Gastroesophageal sphincter (tissue), 4 donors: ENCODE results near the gene TLR10. TPM values are rescaled to one million over a fixed set of nuclear protein-coding genes. Genes with fewer than 3 reads are reported as not detected.

Source experiments
- ATAC-seq: fragments of 150-250 bp; one replicate; pipeline ENCODE4 v1.9.1; 2016; ENCODE audit warnings: mild to moderate bottlenecking, moderate library complexity
- H3K27ac ChIP-seq, 4 donors: fragments of 200-600 bp; sonication (generic) in 3 of 4; 1 replicate in 3 of 4; 2 replicates in 1 of 4; pipeline ENCODE4 v1.5.1; 2016 to 2019
- H3K27me3 ChIP-seq: fragments of 200-600 bp; sonication (generic); one replicate; pipeline ENCODE4 v1.5.1; 2019
- H3K36me3 ChIP-seq, 2 donors: fragments of 200-600 bp; sonication (generic); one replicate each; pipeline ENCODE4 v1.5.1; 2019; ENCODE audit warnings: control low read depth in 1 of 2
- H3K4me1 ChIP-seq, 3 donors: fragments of 200-600 bp; sonication (generic); 1 replicate in 2 of 3; 2 replicates in 1 of 3; pipeline ENCODE4 v1.5.1; 2016 to 2019; ENCODE audit warnings: control low read depth in 2 of 3
- H3K4me3 ChIP-seq, 2 donors: fragments of 200-600 bp; sonication (generic); one replicate each; pipeline ENCODE4 v1.5.1; 2019; ENCODE audit warnings: mild to moderate bottlenecking in 1 of 2, moderate library complexity in 1 of 2
- H3K9me3 ChIP-seq, 3 donors: fragments of 200-600 bp; sonication (generic); one replicate each; pipeline ENCODE4 v1.5.1; 2017 to 2019; ENCODE audit warnings: control low read depth in 2 of 3
- CTCF ChIP-seq, 4 experiments: fragments of 200-600 bp in 2 of 4; fragments of 450-650 bp in 2 of 4; sonication (generic) in 1 of 4; IDR thresholded peaks; one replicate each; pipeline ENCODE4 v1.5.1; 2017 to 2019; ENCODE audit warnings: antibody characterized with exemption in 4 of 4, mild to moderate bottlenecking in 2 of 4, moderate library complexity in 2 of 4
- EP300 ChIP-seq: sonication (generic); formaldehyde crosslinking; IDR thresholded peaks from one replicate; pipeline ENCODE4 v1.6.1; 2017; ENCODE audit warnings: antibody characterized with exemption, mild to moderate bottlenecking
- POLR2A ChIP-seq, 2 donors: fragments of 450-650 bp; IDR thresholded peaks; one replicate each; pipeline ENCODE4 v1.6.1; 2017; ENCODE audit warnings: antibody characterized with exemption in 2 of 2, mild to moderate bottlenecking in 2 of 2, moderate library complexity in 1 of 2
- POLR2AphosphoS5 ChIP-seq: sonication (generic); formaldehyde crosslinking; IDR thresholded peaks from one replicate; pipeline ENCODE4 v1.6.1; 2017; ENCODE audit warnings: antibody characterized with exemption
- WGBS, 2 donors: methylation state at CpG; one replicate each; pipeline ENCODE4 v1.1.5; 2018; ENCODE audit warnings: low coverage in 1 of 2; 5-methylcytosine and 5-hydroxymethylcytosine counted together
- total RNA-seq, 4 donors: library from RNA; depleted of rRNA; stranded (reverse); fragments of >200 nt; gene quantifications; one replicate each; pipeline ENCODE4 v1.1.0, GENCODE V29; 2016

Gene TLR10
- total RNA-seq, 4 donors from 2014 or later, result 0.27 TPM; not detected in 3

- Histone ChIP-seq H3K4me1 (no peaks in the 10 kb centered on the region), H3K9me3 (no peaks in the 10 kb centered on the region), H3K27ac (no peak overlapping the region), H3K36me3 (no peaks in the 10 kb centered on the region), H3K4me3 (no peak overlapping the region), H3K27me3 (no peaks in the 10 kb centered on the region)
- TF ChIP-seq EP300 (no peak), POLR2AphosphoS5 (no peak), CTCF (IDR thresholded peaks at IDR 0.05) (no peak), POLR2A (IDR thresholded peaks at IDR 0.05) (no peak)
- 65 to 86% methylated on average over 1 to 2 of the region's 2 CpGs for WGBS, 2 donors
- ATAC-seq, result no peak
Measured at GRCh38 chr4:38791010-38791409, 8.2 kb upstream of the TLR10 start.

GRCh38 chr4:38788317-38788716, 5.5 kb upstream of the TLR10 start:
- H3K27me3 ChIP-seq, result no peaks in the 10 kb centered on the region
- H3K36me3 ChIP-seq, result no peaks in the 10 kb centered on the region
- TF ChIP-seq EP300 (no peak), POLR2AphosphoS5 (no peak), CTCF (IDR thresholded peaks at IDR 0.05) (no peak)
- no peak for ATAC-seq
- WGBS, 2 donors, result 10 to 20% methylated on average over 1 of the region's 1 CpG
- H3K4me3 ChIP-seq, result no peak overlapping the region
- H3K27ac ChIP-seq, result no peak overlapping the region
- H3K4me1 ChIP-seq, result no peaks in the 10 kb centered on the region
- no peaks in the 10 kb centered on the region for H3K9me3 ChIP-seq

- 82 to 89% methylated on average over 2 to 3 of the region's 4 CpGs for WGBS, 2 donors
- no peak for ATAC-seq
- no peaks in the 10 kb centered on the region for H3K4me1 ChIP-seq
- H3K27me3 ChIP-seq, result no peaks in the 10 kb centered on the region
- H3K4me3 ChIP-seq, result no peak overlapping the region
- no peaks in the 10 kb centered on the region for H3K9me3 ChIP-seq
- TF ChIP-seq EP300, result no peak
- TF ChIP-seq CTCF (IDR thresholded peaks at IDR 0.05), result no peak
- no peak for TF ChIP-seq POLR2A (IDR thresholded peaks at IDR 0.05)
- no peak for TF ChIP-seq POLR2AphosphoS5
- H3K27ac ChIP-seq, result no peak overlapping the region
- H3K36me3 ChIP-seq, result no peaks in the 10 kb centered on the region
Measured at GRCh38 chr4:38787693-38788092, 4.9 kb upstream of the TLR10 start.

- no peaks in the 10 kb centered on the region for H3K36me3 ChIP-seq
- no peak overlapping the region for H3K27ac ChIP-seq
- H3K9me3 ChIP-seq, result no peaks in the 10 kb centered on the region
- TF ChIP-seq POLR2A (IDR thresholded peaks at IDR 0.05) (no peak), EP300 (no peak), CTCF (IDR thresholded peaks at IDR 0.05) (no peak), POLR2AphosphoS5 (no peak)
- ATAC-seq, result peak; percentile 60
- no peaks in the 10 kb centered on the region for H3K4me1 ChIP-seq
- no peaks in the 10 kb centered on the region for H3K27me3 ChIP-seq
- no peak overlapping the region for H3K4me3 ChIP-seq
- 67 to 82% methylated on average over 1 to 8 of the region's 8 CpGs for WGBS, 2 donors
Measured at GRCh38 chr4:38785901-38786402, 3.2 kb upstream of the TLR10 start.

- no peak for TF ChIP-seq POLR2AphosphoS5
- no peak for TF ChIP-seq EP300
- TF ChIP-seq CTCF (IDR thresholded peaks at IDR 0.05), result no peak
- TF ChIP-seq POLR2A (IDR thresholded peaks at IDR 0.05), result no peak
- Histone ChIP-seq H3K4me1 (no peaks in the 10 kb centered on the region), H3K36me3 (no peaks in the 10 kb centered on the region), H3K27ac (no peak overlapping the region), H3K9me3 (no peaks in the 10 kb centered on the region), H3K27me3 (no peaks in the 10 kb centered on the region), H3K4me3 (no peak overlapping the region)
- ATAC-seq, result no peak
- 56 to 67% methylated on average over 6 of the region's 6 CpGs for WGBS, 2 donors
Measured at GRCh38 chr4:38785041-38785790, 2.4 kb upstream of the TLR10 start.
